ENCODE results near the gene WDR17.
"Not testable (repeated sequence)": the region's sequence is repeated elsewhere in the genome, so short reads cannot be mapped to it uniquely, and the experiment has no call there.

Gene WDR17

DNA sequence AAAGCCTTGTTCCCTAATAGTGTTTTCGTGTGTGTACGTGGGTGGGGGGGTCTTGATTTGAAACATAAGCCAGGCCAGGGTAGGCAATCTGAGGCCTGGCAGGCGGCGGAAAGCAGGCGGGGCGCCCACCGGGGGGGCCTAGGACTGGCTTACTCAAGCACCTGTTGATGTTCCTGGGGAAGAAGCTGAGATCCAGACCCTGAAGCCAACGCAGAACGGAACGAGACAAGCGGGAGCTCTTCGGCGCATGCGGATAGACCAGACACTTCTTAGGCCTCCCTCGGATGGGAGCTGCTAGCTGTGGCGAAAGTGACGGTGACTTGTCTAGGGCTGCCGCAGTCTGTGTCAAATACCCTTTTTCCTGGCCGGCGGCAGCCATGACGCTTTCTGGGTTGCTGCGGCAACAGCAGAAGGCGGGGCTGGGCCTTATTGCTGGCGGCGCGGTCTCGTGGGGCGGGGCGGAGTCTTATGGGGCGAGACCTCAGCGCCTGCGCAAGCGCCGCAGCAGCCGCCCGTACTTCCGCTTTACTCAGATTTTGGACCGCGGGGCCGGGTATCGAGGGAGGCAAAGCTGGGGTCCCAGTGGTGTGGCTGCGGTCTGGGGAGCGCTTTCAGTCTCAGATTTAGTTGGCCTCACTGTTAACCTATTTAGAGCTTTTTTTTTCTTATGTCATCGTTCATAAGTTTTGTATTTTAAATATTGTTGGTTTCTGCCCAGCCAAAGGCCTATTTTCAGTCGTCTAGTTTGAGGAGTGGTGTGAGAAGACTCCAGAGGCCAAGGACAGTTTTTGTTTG lies 129.7 kb downstream of the WDR17 start, which contains the start of gene SPATA4:
TSS of gene SPATA4 (minus strand) at position 402 of the 795 bp plus-strand sequence. CDS start at position 379, 23 bp downstream.
- peak; percentile 52 for DNase-seq

- no peak for DNase-seq
Measured at GRCh38 chr4:176198316-176198903, 132.8 kb downstream of the WDR17 start.

DNA sequence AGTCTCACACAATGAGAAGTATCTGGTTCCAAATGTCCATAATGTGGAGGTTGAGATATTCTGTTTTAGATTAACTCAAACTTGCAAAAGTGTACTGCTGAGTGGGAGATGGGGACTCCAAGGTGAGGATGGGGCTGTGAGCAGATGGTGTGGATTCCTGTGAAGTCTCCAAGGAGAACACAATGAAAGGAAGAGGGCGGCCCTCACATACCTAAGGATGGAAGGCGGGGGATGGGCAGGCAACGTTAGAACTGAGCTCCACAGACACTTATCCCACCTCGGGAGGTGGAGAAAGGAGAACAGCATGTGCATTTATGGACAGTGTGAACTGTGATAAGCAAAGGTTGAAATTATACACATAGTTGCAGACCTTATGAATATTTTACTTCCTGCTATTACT lies 139.7 kb downstream of the WDR17 start:
- DNase-seq = no peak

DNA sequence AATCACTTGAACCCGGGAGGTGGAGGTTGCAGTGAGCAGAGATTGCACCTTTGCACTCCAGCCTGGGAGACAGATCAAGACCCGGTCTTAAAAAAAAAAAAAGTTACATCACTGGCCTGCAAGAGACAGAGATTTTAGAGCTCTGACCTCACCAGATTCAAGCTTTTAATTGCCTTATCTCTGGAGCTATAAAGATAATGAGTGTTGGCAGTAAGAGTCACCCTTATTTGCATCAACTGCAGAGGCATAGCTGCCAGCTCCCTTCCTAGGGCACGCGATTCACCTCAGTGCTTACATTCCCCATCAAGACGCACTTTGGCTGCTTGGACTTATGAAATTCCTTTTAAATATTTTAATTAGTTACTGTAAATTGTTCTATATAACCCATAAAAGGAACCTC lies 142.2 kb downstream of the WDR17 start:
- no peak for DNase-seq

DNA sequence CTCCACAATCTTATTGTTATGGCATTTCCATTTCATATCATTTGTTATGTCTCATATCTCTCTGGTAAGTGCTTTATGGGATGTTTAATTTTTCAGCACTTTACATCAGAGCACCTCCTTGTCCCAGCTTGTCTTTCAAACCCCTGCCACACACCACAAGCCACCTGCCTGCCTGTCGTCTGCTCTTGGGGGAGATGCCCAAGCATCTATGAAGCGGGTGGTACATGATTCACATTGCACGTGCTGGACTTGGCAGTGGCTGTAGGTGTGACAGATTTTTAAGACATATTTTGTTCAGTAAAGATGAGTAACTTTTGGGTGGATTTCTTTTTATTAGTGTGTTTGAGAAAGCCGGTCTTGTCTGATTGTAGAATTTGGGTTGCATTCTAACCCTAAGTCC lies 143.9 kb downstream of the WDR17 start:
- no peak for DNase-seq

GRCh38 chr4:176210101-176210500 lies 144.5 kb downstream of the WDR17 start:
- DNase-seq = no peak

DNA sequence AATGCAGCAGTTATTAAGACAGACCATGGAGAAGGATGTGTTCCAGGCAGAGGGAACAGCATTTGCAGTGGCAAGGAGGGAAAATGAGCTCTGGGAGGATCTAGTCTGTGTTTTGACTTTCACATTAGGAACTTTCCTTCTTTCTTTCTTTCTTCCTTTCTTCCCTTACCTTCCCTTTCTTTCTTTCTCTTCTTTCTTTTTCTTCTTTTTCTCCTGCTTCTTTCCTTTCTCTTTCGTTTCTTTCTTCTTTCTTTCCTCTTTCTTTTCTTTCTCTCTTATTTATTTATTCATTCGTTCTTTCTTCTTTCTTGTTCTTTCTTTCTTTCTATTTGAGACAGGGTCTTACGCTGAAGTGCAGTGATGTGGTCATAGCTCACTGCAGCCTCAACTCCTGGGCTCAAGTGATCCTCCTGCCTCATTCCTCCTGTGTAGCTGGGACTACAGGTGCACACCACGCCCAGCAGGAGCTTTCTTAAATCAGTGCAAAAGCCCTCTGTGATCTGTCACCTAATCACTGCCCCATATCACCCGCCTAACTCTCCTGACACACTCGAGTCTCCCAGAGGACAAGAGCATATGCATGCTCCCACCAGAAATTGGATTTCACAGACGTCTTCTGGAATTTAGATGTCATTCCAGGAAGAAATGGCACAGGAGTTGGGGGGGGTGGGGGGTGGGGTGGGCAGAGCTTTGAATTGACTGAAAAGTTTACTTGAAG lies 145.1 kb downstream of the WDR17 start:
- DNase-seq = no peak

GRCh38 chr4:176212351-176212750 lies 146.7 kb downstream of the WDR17 start:
- not testable (repeated sequence) for DNase-seq

DNA sequence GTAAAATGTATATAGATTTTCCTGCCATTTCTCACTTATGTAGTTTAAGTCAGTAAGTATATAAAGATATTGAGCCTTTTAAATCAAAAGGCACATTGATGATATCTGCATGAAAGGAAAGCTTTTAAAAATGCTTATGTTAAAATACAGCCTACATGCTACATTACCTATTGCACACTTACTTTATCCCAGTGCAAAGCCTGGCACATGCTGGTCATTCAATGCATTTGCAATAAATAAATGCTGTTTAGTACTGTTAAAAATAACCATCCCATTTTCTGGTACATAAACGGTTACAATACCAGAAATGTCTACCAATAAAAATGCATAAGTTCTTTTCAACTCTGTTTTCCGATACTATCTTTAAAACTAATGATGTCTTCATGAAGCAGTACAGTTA lies 151.9 kb downstream of the WDR17 start:
- DNase-seq = no peak

DNA sequence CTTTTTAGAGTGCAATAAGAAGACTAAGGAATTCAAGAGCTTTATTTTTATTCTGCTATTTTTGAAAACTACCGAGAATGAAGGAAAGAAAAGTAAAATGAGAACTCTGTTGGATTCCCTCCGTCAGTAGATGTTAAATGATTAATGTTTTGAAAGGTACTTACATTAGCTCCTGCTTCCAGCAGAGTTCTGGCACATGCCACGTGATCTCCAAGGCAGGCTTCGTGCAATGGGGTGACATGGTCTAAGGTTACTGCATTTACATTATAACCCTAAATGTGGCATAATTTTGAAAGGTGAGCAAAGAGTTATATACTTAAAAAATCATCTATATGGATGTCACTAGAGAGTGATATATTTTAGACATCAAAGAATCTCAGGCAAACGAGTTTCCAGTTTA lies 156.5 kb downstream of the WDR17 start:
- DNase-seq = no peak

GRCh38 chr4:176223561-176223960 lies 157.9 kb downstream of the WDR17 start:
- no peak for DNase-seq

DNA sequence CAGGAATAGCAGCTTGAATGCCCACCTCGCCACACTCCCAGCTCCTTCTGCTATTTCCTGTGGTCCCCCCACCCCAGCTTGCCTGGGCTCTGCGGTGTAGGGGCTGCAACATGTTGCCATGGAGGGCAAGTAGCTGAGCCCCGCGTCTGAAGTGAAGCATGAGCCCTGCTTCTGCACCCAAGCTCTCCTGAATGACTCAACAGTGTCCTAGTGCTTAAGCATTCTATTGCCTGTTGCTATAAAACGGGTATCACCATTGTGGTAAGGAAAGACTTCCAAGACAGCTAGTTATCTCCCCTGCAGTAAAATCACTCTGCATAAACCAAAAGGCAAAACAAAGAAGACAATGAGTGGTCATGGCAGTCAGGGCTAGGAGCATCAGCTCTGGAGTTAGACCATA lies 161.1 kb downstream of the WDR17 start:
- no peak for DNase-seq

DNA sequence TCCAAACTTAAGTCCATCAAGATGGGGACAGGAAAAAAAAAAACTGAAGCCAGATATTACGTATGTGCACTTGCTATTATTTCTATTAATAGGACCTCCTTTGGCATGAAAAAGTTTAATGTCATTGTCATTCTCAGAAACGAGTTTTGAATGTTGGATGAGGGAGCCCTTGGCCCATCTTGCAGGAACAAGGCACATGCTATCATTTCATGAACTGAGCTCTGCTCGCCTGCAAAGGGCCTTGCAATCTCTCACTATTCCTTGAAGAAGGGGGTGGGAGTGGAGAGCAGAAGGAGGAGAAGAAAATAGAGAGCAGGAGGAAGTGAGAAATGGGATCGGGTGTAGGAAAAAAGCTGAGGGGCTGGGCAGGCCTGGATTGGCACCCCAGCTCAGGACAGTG lies 164.0 kb downstream of the WDR17 start:
- no peak for DNase-seq
